ENCODE measurements around the gene PLEKHM3.
"Not testable (repeated sequence)": the region's sequence is repeated elsewhere in the genome, so short reads cannot be mapped to it uniquely, and the experiment has no call there.

The PLEKHM3 gene

GRCh38 chr2:208037564-208038487, 12.5 kb upstream of the PLEKHM3 start:
- DNase-seq = no peak

GRCh38 chr2:208036357-208036756, 11.0 kb upstream of the PLEKHM3 start:
- no peak for DNase-seq

GRCh38 chr2:208034503-208035140, 9.3 kb upstream of the PLEKHM3 start:
- DNase-seq = no peak

GRCh38 chr2:208033701-208034502, 8.6 kb upstream of the PLEKHM3 start:
- DNase-seq = no peak

GRCh38 chr2:208031608-208032019, 6.3 kb upstream of the PLEKHM3 start:
- no peak for DNase-seq

GRCh38 chr2:208025814-208026184, 472 bp upstream of the PLEKHM3 start:
- DNase-seq = no peak

- no peak for DNase-seq
These were observed 1.2 kb downstream of the PLEKHM3 start for GRCh38 chr2:208024091-208024490.

GRCh38 chr2:208020253-208020652, 5.1 kb downstream of the PLEKHM3 start:
- no peak for DNase-seq

- DNase-seq = not testable (repeated sequence)
These were observed 7.1 kb downstream of the PLEKHM3 start for GRCh38 chr2:208018124-208018712.

GRCh38 chr2:208017721-208018120, 7.6 kb downstream of the PLEKHM3 start:
- DNase-seq = no peak

- DNase-seq = no peak
These were observed 9.9 kb downstream of the PLEKHM3 start for GRCh38 chr2:208015475-208015874.

- no peak for DNase-seq
These were observed 11.8 kb downstream of the PLEKHM3 start for GRCh38 chr2:208013285-208014178.

GRCh38 chr2:208012449-208012848, 12.9 kb downstream of the PLEKHM3 start:
- DNase-seq = no peak

GRCh38 chr2:208010506-208010905, 14.8 kb downstream of the PLEKHM3 start:
- no peak for DNase-seq

GRCh38 chr2:208006833-208007232, 18.5 kb downstream of the PLEKHM3 start:
- no peak for DNase-seq

GRCh38 chr2:208006337-208006736, 19.0 kb downstream of the PLEKHM3 start:
- no peak for DNase-seq

- DNase-seq = no peak
These were observed 23.4 kb downstream of the PLEKHM3 start for GRCh38 chr2:208001924-208002323.

- no peak for DNase-seq
These were observed 24.5 kb downstream of the PLEKHM3 start for GRCh38 chr2:208000701-208001395.

GRCh38 chr2:207996848-207997247, 28.5 kb downstream of the PLEKHM3 start:
- DNase-seq = no peak

GRCh38 chr2:207995887-207996286, 29.4 kb downstream of the PLEKHM3 start:
- no peak for DNase-seq

- DNase-seq = no peak
These were observed 32.1 kb downstream of the PLEKHM3 start for GRCh38 chr2:207993151-207993763.
